Measurements from ENCODE around the gene LARGE1. TPM values are rescaled to one million over a fixed set of nuclear protein-coding genes. Genes with fewer than 3 reads are reported as not detected.

The LARGE1 gene
- total and polyA plus RNA-seq, 9 of the 15 experiments (the other 6 are each of a cell fraction or from before 2014, with no cell fraction given): 0.01 to 0.66 (median 0.14) TPM; not detected in 2

DNA sequence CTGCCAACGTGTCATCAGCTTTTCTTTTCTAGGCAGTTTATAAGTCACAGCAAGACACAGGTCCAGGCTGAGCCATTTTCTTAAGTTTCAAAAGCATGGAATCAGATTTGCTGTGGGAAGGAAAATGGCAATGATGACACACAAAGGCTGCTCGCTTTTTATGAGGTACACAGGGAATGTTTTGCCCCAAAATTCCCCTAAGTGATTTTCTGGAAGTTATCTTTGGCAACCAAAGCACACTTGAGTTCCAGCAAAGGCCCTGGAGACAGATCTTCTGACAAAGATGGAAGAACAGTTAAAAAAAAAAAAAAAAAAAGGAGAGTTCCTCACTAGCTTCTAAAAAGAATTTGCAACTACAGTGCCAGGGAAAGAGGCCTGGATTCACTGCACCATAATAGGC, 260.8 kb downstream of the LARGE1 start (continued):
- TF ChIP-seq CBX3 (IDR thresholded peaks at IDR 0.05; ENCODE audit: borderline replicate concordance in 1 of 2, low read length in 2 of 2) (no peak), BACH1 (tag; IDR thresholded peaks at IDR 0.05) (no peak)

DNA sequence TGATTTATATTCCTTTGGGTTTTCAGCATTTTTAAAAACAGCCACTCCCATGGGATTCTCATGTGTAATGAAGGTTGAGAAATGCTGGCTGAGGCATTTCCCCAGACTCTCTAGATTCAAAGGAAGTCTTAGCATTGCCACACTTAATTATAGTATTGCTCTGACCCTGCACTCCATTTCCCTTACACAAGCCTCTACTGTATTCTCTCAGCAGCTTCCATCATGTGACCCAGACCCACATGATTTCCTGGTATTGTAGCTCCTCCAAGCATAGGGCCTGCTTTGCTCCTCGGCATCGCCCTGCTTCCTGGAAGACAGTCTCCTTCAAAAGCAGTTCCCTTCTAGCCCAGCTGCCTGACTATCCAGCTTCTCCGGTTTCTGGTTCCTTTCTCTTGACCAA, 261.5 kb downstream of the LARGE1 start:
- no peak overlapping the region for H2AFZ ChIP-seq (ENCODE audit: low read depth, low read length)
- ATAC-seq: no peak
- ChIA-PET CTCF (ENCODE audit: low intra/inter-chr PET ratio) (no interaction called here), POLR2A (no interaction called here)
- no peaks in the 10 kb centered on the region for H3K27me3 ChIP-seq (ENCODE audit: control insufficient read depth in 2 of 2, insufficient read depth in 2 of 2, low read length in 2 of 2)
- H3K9me3 ChIP-seq (replicated peaks; ENCODE audit: control insufficient read depth, insufficient read depth, low read depth, low read length): no peaks in the 10 kb centered on the region
- no peaks in the 10 kb centered on the region for H3K36me3 ChIP-seq (ENCODE audit: control insufficient read depth, insufficient read depth, low read length)
- no CpG with 5 or more reads among the region's 3 CpGs for WGBS (ENCODE audit: insufficient coverage, low coverage, missing lambda C conversion rate)
- in situ Hi-C loops (cut with MboI): no loop called here
- H3K9ac ChIP-seq (ENCODE audit: insufficient read depth in 1 of 2, low read depth in 2 of 2, low read length in 2 of 2): no peak overlapping the region
- H3K4me1 ChIP-seq (replicated peaks in 1 of 2; ENCODE audit: control insufficient read depth in 2 of 2, insufficient read depth in 2 of 2, low read length in 2 of 2): no peaks in the 10 kb centered on the region
- H3K4me2 ChIP-seq (ENCODE audit: insufficient read depth, low read length): no peak overlapping the region
- H3K79me2 ChIP-seq (ENCODE audit: control insufficient read depth, insufficient read depth, low read length): no peaks in the 10 kb centered on the region
- H4K20me1 ChIP-seq (replicated peaks; ENCODE audit: control insufficient read depth, insufficient read depth, low read length): no peaks in the 10 kb centered on the region
- intact Hi-C loops (cut with micrococcal nuclease): no loop called here
- no peak overlapping the region for H3K27ac ChIP-seq (ENCODE audit: extremely low read depth, low read depth, low read length)
- no peak overlapping the region for H3K4me3 ChIP-seq
- BruUV-seq (replicated peaks): no TSS peak
- no peak for DNase-seq (ENCODE audit: extremely low read depth in 1 of 4, low spot score in 3 of 4)
- H3K9me1 ChIP-seq (ENCODE audit: control insufficient read depth, insufficient read depth, low read length): no peaks in the 10 kb centered on the region
- no peak for FAIRE-seq
- TF ChIP-seq ZNF324 (CRISPR knock-in tag; IDR thresholded peaks at IDR 0.05) (no peak), HNRNPH1 (optimal IDR thresholded peaks at IDR 0.05; ENCODE audit: low read depth, low read length) (no peak), SMAD1 (IDR thresholded peaks at IDR 0.05; ENCODE audit: low read depth, low read length, partially characterized antibody) (no peak), MCM5 (IDR thresholded peaks at IDR 0.05; ENCODE audit: low read depth) (no peak), ZNF165 (CRISPR knock-in tag; IDR thresholded peaks at IDR 0.05; ENCODE audit: borderline replicate concordance) (no peak), JUNB (CRISPR knock-in tag; conservative IDR thresholded peaks at IDR 0.05) (no peak), MYNN (IDR thresholded peaks at IDR 0.05) (no peak), MYNN (CRISPR knock-in tag; IDR thresholded peaks at IDR 0.05) (no peak), ZNF175 (CRISPR knock-in tag; IDR thresholded peaks at IDR 0.05; ENCODE audit: low read depth) (no peak), BCOR (IDR thresholded peaks at IDR 0.05) (no peak)
- TF ChIP-seq, protein P1, sequence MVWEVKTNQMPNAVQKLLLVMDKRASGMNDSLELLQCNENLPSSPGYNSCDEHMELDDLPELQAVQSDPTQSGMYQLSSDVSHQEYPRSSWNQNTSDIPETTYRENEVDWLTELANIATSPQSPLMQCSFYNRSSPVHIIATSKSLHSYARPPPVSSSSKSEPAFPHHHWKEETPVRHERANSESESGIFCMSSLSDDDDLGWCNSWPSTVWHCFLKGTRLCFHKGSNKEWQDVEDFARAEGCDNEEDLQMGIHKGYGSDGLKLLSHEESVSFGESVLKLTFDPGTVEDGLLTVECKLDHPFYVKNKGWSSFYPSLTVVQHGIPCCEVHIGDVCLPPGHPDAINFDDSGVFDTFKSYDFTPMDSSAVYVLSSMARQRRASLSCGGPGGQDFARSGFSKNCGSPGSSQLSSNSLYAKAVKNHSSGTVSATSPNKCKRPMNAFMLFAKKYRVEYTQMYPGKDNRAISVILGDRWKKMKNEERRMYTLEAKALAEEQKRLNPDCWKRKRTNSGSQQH (CRISPR knock-in tag; IDR thresholded peaks at IDR 0.05): no peak
- TF ChIP-seq, protein P2, sequence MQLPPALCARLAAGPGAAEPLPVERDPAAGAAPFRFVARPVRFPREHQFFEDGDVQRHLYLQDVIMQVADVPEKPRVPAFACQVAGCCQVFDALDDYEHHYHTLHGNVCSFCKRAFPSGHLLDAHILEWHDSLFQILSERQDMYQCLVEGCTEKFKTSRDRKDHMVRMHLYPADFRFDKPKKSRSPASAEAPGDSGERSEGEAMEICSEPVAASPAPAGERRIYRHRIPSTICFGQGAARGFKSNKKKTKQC (CRISPR knock-in tag; IDR thresholded peaks at IDR 0.05): no peak
- TF ChIP-seq, protein P3, sequence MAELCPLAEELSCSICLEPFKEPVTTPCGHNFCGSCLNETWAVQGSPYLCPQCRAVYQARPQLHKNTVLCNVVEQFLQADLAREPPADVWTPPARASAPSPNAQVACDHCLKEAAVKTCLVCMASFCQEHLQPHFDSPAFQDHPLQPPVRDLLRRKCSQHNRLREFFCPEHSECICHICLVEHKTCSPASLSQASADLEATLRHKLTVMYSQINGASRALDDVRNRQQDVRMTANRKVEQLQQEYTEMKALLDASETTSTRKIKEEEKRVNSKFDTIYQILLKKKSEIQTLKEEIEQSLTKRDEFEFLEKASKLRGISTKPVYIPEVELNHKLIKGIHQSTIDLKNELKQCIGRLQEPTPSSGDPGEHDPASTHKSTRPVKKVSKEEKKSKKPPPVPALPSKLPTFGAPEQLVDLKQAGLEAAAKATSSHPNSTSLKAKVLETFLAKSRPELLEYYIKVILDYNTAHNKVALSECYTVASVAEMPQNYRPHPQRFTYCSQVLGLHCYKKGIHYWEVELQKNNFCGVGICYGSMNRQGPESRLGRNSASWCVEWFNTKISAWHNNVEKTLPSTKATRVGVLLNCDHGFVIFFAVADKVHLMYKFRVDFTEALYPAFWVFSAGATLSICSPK (IDR thresholded peaks at IDR 0.05; ENCODE audit: borderline replicate concordance): no peak

Data from K562 (cell line).